SU-DHL-6 (cell line): ENCODE data around the gene SGMS2.

ENCODE experiments used
- CTCF ChIP-seq: fragments of 200-600 bp; sonication (generic); IDR thresholded peaks from one replicate; pipeline ENCODE4 v1.5.1; 2017; ENCODE audit warnings: antibody characterized with exemption, mild to moderate bottlenecking, low read length, moderate library complexity; ENCODE audit not compliant: insufficient read depth, poor library complexity, severe bottlenecking
- EZH2phosphoT487 ChIP-seq: fragments of 200-600 bp; sonication (generic), shearing (Covaris generic); conservative IDR thresholded peaks from 2 replicates; pipeline ENCODE4 v1.6.1; 2018; ENCODE audit warnings: mild to moderate bottlenecking, antibody characterized with exemption, low read length, moderate library complexity, mixed read lengths

- TF ChIP-seq CTCF (no peak), EZH2phosphoT487 (no peak)
Measured at GRCh38 chr4:107792711-107793110, 32.0 kb upstream of the SGMS2 start.
